PFSK-1 (cell line): ENCODE data around the gene BRF1.

Source experiments
- FOXP2 ChIP-seq: optimal IDR thresholded peaks from 2 replicates; pipeline ENCODE3; 2011; ENCODE audit warnings: borderline replicate concordance, control low read depth, inconsistent platforms; ENCODE audit not compliant: insufficient read depth; ENCODE audit errors: extremely low read length, extremely low read depth
- POLR2AphosphoS5 ChIP-seq: IDR thresholded peaks from 2 replicates; pipeline ENCODE4 v1.6.1; 2012; ENCODE audit warnings: low read depth, mild to moderate bottlenecking, control low read depth, low read length, moderate library complexity
- SIN3A ChIP-seq: IDR thresholded peaks from 2 replicates; pipeline ENCODE4 v1.6.1; 2012; ENCODE audit warnings: mild to moderate bottlenecking, low read length, moderate library complexity, borderline replicate concordance; ENCODE audit not compliant: insufficient read depth
- TAF1 ChIP-seq: IDR thresholded peaks from 2 replicates; pipeline ENCODE4 v1.6.1; 2012; ENCODE audit warnings: low read length, control low read depth, borderline replicate concordance; ENCODE audit not compliant: insufficient read depth
- TF ChIP-seq, protein P1 (sequence below), 2 experiments: IDR thresholded peaks; 2 replicates each; pipeline versions ENCODE4 v1.6.1 to v1.8.0; 2011 to 2012; ENCODE audit warnings: low read depth in 2 of 2, low read length in 2 of 2, control low read depth in 1 of 2, inconsistent platforms in 1 of 2, mild to moderate bottlenecking in 1 of 2, moderate library complexity in 1 of 2; ENCODE audit not compliant: insufficient read depth in 1 of 2

The BRF1 gene

DNA sequence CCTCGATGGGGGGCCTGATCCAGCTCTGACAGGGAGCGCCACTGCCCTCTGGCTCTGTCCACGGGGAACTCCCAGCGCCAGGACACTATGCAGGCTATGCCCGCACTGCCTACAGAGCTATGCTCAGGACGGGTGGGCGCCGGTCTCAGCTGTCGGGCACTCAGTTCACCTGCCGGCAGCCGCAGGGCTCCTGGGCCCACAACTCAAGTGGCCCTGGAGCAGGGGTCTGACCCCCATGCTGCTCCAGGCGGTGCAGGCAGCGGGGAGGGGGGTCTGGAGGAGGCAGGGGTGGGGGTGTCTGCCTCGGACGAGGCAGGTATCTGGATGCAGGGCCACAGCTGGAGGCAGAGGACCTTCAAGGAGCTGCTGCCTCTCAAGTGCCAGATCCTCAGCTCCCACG is 91.2 kb downstream of the BRF1 start:
- TF ChIP-seq POLR2AphosphoS5 (no peak), TAF1 (no peak), SIN3A (no peak), FOXP2 (no peak)
- TF ChIP-seq, protein P1, sequence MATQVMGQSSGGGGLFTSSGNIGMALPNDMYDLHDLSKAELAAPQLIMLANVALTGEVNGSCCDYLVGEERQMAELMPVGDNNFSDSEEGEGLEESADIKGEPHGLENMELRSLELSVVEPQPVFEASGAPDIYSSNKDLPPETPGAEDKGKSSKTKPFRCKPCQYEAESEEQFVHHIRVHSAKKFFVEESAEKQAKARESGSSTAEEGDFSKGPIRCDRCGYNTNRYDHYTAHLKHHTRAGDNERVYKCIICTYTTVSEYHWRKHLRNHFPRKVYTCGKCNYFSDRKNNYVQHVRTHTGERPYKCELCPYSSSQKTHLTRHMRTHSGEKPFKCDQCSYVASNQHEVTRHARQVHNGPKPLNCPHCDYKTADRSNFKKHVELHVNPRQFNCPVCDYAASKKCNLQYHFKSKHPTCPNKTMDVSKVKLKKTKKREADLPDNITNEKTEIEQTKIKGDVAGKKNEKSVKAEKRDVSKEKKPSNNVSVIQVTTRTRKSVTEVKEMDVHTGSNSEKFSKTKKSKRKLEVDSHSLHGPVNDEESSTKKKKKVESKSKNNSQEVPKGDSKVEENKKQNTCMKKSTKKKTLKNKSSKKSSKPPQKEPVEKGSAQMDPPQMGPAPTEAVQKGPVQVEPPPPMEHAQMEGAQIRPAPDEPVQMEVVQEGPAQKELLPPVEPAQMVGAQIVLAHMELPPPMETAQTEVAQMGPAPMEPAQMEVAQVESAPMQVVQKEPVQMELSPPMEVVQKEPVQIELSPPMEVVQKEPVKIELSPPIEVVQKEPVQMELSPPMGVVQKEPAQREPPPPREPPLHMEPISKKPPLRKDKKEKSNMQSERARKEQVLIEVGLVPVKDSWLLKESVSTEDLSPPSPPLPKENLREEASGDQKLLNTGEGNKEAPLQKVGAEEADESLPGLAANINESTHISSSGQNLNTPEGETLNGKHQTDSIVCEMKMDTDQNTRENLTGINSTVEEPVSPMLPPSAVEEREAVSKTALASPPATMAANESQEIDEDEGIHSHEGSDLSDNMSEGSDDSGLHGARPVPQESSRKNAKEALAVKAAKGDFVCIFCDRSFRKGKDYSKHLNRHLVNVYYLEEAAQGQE (IDR thresholded peaks at IDR 0.05; ENCODE audit: insufficient read depth in 1 of 2, low read depth in 2 of 2, low read length in 2 of 2), result no peak

DNA sequence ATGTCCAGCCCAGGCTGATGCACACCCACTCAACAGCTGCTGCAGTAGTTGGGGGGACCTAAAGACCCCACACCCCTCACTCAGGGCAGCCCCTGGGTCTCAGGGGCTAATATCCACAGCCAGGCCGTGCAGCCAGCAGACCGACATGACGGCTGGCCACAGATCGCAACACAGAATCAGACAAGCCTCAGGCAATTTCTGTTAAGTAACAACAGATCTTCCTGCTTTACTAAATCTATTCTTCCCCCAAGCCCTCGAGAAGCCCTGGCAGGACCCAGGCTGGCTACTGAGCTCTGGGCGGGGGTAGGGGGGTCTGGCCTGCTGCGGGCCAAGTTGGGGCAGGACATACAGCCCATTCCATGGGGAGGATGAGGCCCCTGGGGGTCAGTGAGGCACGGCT is 91.7 kb downstream of the BRF1 start:
- TF ChIP-seq FOXP2, result no peak
- no peak for TF ChIP-seq POLR2AphosphoS5
- TF ChIP-seq TAF1, result no peak
- no peak for TF ChIP-seq SIN3A
- TF ChIP-seq, protein P1 (IDR thresholded peaks at IDR 0.05; ENCODE audit: insufficient read depth in 1 of 2, low read depth in 2 of 2, low read length in 2 of 2), result no peak

DNA sequence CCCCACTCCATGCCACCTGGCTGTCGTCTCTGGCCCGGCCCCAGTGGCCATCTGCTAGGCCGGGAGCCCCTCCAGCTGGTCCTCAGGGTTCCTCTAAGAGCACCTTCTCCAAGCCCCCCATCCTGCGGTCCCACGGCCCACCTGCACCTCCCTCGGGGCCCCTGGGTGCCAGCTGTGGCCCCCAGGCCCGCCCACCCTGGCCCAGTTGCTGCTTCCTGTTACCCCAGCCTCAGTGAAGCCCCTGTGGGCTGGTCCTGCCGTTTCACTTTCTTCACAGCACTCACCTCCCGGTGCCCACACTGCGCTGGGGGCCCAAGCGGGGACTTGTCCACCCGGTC is 92.1 kb downstream of the BRF1 start:
- TF ChIP-seq POLR2AphosphoS5 (no peak), SIN3A (no peak), FOXP2 (no peak), TAF1 (no peak)
- TF ChIP-seq, protein P1 (IDR thresholded peaks at IDR 0.05; ENCODE audit: insufficient read depth in 1 of 2, low read depth in 2 of 2, low read length in 2 of 2), result no peak

DNA sequence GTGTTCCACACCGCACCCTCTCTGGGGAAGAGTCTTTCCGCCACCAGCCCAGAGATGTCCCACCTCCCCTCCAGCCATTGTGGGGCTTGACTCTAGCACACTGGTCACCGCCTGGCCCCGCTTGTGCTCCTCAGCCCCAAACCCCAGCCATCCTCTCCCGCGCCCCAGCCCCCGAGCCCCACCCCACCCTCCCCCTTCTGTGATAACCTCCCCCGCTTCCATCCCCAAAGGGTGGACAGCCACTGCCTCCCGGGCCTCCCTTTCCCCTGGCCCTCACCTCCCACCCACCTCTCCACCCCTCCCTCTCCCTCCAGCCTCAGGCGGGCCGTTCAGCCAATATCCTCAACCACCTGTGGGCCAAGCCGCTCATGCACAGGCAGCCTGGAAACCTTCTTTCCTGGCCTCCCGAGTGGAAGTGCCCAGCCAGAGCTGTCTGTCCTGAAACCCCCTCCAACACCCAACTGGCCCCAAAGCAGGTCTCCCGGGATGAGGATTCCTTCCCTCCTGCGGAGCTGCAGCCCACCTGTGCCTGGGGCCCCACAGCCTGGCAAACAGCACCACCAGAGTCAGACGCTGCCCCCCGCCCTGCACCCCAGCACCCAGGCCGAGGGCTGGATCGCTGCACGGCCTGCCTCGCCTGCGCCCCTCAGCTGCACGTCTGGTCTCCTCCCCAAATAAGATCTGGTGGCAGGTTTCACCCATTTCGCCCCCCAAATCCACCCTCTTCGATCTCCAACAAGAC is 92.6 kb downstream of the BRF1 start:
- TF ChIP-seq SIN3A (no peak), FOXP2 (no peak), POLR2AphosphoS5 (no peak), TAF1 (no peak)
- TF ChIP-seq, protein P1 (IDR thresholded peaks at IDR 0.05; ENCODE audit: insufficient read depth in 1 of 2, low read depth in 2 of 2, low read length in 2 of 2), result no peak
